Amniotic stem cell (primary cell): Measurements from ENCODE around the gene MICAL2.

Source experiments
- DNase-seq: peaks from one replicate; lab custom pipeline; 2025; lab: John Stamatoyannopoulos, UW

MICAL2 gene

DNA sequence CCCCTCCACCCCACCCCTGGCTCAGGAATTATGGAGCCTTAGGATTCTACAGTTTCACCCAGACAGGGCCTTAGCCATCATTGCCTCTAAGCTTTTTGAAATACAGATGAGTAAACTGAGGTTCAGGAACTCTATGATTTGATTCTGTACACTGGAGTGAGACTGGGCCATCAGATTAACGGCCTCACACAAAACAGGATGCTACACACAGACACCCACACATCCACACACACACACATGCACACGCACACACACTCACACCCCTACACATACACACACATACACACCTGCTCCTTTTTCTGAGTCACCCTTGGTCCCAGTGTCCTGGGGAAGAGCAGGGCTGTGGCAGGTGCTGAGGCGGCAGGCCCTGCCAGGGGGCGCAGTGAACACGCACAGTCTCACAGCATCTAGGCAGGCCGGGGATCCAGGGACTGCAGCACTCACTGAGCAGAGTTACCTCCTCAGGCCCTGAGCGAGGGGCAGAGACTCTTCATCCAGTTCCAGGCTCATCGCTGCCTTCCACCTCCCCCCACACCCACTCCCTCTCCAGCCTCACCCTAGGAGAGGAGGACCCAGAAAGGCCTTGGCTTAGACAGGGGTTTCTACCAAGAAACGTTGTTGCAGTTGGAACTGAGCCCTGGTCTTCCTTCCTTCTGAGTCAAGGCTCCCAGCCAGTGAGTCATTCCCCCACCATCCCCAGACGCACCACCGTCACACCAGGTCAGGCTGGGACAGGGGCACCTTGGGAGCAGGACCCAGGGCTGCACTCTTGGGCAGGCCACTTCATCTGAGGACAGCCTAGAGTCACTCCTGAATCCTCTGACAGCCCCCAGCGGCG is 177.2 kb downstream of the MICAL2 start:
- peak; percentile 93 for DNase-seq

DNA sequence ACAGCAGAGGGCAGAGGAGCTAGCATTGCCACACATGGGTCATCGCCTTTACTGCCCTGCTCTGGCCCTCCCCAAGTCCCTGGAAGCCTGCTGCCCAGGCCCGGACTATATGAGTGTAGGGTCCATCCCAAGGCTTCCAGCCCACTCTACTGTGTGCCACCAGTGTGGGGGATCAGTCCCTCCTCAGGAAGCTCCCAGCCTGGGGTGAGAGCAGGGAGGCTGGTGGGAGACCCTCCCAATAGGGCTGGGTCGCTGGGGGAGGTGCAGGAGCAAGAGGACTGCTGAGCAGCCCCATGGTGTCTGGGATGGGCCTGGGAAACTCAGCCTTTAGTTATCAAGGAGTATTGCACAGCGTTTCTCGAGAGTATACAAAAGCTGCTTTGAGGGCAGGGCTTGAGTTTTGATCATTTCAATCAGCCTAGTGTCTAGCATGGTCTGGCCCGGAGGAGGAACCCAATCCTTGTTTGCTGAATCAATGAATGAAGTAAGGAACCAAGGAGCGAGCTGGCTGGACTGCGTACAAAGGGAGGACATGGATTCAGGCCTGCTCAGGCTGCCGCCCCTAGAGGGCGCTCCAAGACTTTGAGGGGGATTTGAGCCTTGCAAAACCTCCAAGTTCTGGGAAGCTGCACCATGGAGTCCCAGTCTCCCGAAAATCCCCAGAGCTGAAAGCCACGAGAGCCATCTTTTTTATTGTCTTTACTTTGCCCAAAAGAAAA is 178.0 kb downstream of the MICAL2 start:
- DNase-seq: peak; percentile 88

DNA sequence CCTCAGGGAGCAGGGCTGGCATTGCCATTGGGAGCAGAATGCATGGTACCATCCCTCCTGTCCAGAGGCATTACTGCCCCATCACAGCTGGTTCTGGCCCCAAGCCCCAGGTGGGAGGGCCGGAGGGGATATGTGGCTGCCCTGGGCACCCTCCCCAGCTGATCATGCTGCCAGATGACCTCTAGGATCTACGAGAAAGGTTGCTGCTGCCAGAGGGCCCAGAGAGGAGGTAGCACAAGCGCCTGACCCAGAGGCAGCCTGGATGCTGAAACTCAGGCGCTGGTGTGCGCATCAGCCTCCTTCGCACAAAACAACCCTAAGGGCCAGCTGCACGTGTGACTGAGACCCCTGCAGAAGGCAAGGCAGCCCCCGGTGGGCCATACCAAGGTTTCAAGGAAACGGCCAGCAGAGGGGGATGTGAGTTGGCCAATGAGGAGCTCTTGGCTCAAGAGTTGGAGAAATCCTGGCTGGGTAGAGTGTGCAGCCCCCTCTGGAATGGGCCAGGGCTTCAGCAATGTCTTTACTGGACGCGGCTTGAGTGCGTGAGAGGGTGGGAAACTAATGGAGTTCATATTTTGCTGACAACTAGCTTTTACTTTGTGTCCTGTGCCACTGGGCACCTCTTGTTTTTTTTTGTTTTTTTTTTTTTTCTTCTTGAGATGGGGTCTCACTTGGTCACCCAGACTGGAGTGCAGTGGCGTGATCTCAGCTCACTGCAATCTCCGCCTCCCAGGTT is 178.7 kb downstream of the MICAL2 start:
- DNase-seq: no peak

DNA sequence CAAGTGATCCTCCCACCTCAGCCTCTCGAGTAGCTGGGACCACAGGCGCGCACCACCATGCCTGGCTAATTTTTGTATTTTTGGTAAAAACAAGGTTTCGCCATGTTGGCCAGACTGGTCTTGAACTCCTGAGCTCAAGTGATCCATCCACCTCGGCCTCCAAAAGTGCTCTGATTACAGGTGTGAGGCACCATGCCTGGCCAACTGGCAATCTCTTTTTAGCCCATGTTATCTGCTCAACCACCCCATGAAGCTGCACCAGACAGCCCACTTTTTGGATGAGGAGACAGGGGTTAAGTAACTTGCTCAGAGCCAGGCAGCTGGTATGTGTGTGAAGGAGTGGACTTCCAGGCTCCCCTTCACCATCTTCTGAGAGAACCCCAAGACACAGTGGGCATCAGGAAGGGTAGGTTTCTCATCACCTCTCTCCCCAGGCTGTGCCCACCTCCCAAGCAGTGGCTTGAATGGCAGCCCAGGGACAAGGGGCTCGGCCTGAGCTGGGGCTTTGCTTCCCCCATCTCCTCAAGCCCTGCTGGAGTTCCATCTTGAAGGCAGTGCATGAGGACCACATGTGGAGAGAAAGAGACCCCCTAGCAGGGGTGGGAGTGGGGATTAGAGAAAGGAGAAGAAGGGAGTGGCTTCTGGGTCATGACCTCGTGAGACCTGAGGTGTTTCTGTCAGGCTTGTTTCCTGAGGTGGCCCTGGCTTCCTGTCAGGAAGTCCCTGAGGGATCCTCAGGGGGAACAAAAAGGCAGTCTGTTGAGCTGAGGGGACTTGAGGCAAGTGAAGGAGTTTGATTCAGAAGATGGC is 179.5 kb downstream of the MICAL2 start:
- DNase-seq: no peak

DNA sequence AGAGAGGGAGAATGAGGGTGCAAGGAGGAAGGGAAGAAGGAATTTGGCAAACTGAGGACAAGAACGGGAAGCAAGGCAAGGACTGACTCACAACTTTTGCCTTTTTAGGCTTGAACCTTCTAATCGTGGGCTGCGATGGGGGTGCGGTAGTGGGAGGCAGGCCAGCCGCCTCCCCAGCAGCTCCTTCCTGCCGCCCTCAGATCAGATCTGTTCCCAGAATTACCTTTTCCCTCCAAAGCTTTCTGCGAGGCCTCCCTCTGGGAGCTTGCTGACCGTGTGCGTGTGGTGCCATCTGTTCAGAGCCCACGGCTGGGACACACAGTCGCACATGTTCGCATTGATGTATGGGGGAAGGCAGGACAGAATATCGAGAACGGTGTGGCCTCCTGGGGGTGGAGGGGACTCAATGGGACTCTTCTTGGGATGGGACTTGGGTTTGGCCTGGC is 180.1 kb downstream of the MICAL2 start:
- no peak for DNase-seq

DNA sequence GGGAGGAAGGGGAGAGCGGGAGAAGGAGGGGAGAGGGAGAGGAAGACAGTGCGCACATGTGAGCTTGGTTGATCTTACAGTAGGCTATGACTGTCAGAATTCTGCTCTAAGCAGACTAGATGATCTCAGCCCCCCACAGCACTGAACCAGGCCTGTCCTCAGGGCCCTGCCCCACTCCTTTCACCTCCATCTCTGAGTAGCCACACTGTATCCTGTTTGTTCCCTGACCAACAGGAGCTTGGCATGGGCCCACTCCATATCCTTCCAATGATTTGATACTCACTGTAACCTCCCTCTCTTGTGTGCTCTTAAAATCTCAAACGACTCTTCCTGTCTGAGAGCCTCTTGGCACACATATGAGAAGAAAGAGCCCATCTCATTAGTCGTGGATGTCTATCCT is 180.9 kb downstream of the MICAL2 start:
- DNase-seq: no peak

DNA sequence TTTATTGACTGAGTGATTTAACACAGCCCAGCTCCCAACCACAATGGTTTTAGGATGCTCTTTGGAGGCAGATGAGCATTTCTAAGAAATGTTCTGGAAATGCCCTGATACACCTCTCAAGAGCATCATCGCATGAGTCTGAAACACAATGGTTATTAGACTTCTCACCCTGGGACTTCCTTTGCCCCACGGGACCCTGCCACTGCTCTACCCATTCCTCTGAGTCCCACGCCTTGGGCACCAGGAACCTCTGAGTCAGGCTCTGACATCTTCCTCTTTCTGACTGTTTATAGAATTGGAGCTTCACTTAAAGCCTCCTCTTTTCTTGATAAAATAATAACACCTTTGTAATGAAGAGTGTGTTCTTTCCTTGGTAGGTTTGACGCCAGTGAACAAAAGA is 181.4 kb downstream of the MICAL2 start:
- no peak for DNase-seq

DNA sequence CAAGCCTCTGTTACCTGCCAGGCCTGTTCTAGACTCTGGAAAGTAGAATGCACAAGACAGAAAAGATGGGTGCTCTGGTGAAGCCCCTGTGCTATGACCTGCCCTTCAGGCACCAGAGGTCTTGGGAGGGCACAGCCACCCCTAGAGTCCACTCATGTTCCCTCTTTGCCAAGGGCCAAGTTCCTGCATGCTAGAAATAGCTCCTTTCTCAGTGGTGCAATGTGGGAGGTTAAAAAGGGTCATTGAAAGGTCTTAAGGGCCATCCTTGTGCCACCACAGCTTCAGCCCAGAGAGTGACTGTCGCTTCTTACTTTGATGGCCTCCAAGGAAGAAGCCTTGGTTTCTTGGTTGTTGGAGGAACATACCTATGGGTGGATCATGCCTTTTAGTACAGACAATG is 182.4 kb downstream of the MICAL2 start:
- DNase-seq: no peak

DNA sequence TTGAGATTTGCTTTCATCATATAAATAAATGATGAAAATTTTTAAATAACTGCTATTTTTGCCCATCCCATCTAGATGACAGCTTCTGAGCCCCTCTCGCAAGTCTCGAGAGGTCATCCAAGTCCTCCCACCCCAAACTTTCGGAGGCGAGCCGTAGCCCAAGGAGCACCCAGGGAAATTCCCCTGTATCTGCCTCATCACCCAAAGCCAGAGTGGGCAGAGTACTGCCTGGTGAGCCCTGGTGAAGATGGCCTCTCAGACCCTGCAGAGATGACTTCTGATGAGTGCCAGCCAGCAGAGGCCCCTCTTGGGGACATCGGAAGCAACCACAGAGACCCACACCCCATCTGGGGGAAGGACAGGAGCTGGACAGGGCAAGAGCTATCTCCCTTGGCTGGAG is 183.1 kb downstream of the MICAL2 start:
- DNase-seq: no peak

DNA sequence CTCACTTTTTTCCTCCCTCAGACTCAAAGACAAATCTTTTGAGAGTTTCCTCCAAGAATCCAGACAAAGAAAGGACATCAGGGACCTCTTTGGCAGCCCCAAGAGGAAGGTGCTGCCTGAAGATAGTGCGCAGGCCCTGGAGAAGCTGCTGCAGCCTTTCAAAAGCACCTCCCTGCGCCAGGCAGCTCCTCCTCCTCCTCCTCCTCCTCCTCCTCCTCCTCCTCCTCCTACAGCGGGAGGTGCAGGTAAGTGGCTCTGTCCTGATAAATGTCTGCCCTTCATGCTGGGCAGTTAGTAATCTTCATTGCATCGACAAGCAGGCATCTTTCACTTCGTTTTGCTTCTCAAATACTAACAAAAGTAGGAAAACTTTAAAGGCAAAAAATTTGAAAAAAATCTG is 184.2 kb downstream of the MICAL2 start:
- DNase-seq: no peak

DNA sequence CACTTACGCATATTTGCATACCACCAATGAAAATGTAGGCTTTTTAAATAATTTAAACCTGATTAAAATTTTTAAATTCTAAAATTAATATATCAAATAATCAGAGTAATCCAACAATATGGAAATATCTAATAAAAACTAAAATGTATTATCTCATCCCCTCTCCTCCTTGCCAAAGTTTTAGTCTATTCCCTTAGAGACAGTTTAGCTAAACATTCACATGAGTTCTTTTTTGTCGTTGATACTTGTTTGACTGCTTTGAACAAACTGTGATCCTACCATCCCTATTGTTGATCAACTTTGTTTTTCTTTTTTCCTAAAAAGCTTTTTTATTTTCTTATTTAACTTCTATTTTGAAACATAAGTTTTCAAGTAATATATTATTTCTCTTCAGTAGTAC is 185.6 kb downstream of the MICAL2 start:
- no peak for DNase-seq

DNA sequence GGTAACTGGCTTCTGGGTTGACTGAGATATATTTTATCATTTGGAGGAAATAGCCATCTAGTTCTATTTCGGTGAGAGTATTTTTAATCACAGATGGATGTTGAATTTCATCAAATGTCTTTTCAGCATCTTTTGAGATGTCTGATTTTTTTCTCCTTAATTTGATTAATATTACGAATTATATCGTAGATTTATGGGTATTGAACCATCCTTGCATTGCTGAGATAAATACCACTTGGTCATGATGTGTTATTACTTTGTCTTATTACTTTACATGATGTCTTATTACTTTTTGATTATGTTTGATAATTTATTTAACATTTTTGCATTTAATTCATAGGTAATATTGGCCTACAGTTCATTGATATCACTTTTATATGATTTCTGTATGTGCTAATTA is 188.2 kb downstream of the MICAL2 start:
- no peak for DNase-seq

DNA sequence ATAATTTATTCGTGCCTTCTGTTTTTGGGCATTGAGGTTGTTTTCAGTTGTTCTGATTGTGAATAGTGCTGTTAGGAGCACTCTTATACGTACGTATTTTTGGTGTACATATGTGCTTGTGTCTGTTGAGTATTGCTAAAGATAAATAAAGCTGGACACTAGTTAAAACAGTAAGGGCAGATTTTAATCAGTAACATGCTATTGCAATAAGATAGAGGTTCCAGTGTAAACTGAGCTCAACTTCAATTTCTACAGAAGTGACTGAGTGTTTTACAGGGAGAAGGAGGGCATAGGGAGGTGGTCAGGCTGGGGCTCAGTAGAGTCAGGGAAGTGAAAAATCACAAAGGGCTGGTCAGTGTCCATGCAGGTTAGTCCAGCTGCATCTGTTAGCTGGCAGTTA is 191.0 kb downstream of the MICAL2 start:
- no peak for DNase-seq

DNA sequence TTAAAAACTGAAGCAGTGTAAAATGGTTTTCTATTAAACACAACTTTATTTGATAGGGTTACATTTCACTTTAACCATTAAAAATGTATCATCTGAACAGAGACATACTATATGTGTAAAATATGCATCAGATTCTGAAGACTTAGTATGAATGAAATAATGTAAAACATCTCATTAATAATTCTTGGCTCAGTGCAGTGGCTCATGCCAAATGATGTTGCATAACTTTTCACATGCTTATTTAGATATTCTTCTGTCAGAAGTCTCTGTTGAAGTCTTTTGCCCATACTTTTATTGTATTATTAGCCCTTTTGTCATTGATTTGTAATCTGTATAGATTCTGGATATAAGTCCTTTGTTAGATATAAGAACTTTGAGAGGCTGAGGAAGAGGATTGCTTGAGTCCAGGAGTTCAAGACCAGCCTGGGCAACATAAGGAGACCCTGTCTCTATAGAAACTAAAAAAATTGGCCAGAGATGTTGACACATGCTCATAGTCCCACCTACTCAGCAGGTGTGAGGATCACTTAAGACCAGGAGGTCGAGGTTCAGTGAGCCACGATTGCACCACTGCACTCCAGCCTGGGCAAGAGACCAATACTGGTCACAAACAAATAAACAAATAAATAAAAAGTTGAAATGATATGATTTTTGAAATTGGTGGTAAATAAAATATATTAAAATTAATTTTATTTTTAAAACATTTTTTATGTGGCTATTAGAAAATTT is 193.2 kb downstream of the MICAL2 start:
- no peak for DNase-seq

DNA sequence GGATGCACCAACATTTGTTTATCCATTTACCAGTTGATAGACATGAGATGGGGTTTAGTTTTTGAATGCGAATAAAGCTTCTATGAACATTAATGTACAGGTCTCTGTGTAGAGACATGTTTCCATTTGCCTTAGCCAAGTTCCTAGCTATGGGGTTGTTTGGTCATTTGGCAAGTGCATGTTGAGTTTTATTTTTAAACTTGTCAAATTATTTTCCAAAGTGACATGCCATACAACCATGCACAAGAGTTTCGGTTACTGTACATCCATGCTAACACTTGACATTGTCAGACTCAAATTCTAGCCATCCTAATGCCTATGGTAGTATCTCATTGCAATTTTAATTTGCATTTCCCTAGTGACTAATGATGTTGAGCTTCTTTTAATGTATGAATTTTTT is 196.4 kb downstream of the MICAL2 start:
- DNase-seq: no peak

DNA sequence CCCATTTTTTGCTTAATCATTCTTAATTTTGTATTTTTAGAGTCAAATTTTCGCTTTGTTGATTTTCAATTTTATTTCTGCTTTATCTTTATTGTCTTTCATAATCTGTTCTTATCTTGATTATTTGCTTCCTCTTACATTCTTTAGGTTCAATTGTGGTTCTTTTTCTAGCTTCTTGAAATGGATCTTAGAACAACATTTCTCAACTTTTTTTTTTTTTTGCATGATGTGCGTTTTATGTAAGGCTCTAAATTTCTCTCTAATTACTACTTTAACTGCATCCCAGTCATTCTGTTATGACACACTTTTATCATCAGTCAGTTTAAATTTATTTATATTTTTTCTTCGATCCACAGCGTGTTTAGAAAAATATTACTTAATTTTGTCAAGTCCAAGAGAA is 201.7 kb downstream of the MICAL2 start:
- no peak for DNase-seq
